ENCODE measurements around the gene YAP1.

DNA sequence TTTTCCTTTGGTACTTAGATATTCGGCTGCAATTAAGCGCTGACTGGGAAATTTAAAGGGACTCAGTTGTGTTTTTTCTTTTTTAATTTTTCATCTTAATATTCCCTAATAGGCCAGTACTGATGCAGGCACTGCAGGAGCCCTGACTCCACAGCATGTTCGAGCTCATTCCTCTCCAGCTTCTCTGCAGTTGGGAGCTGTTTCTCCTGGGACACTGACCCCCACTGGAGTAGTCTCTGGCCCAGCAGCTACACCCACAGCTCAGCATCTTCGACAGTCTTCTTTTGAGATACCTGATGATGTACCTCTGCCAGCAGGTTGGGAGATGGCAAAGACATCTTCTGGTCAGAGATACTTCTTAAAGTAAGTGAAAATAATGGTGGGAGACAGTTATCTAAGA is 3.8 kb downstream of the YAP1 start:
- no peak for TF ChIP-seq CTCF (IDR thresholded peaks at IDR 0.05; ENCODE audit: insufficient read depth, low read length, poor library complexity, severe bottlenecking)
- no peak for TF ChIP-seq EZH2phosphoT487 (conservative IDR thresholded peaks at IDR 0.05; ENCODE audit: low read length)
